ENCODE data around the gene TTC33.

DNA sequence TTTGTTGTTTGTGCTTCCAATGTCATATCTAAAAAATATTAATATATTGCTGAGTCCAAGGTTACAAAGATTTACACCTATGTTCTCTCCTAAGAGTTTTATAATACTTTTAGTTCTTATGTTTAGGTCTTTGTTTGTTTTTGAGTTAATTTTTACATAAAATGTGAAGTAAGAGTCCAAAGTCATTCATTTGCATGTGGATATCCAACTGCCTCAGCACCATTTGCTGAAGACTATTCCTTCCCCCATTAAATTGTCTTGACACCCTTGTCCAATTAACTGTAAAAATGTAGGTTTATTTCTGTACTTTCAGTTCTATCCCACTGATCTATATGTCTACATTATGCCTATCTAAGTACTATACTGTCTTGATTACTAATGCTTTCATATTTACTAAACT lies 35.7 kb downstream of the TTC33 start:
- TF ChIP-seq CTCF (IDR thresholded peaks at IDR 0.05; ENCODE audit: insufficient read depth, low read length, poor library complexity, severe bottlenecking) (no peak), EZH2phosphoT487 (conservative IDR thresholded peaks at IDR 0.05; ENCODE audit: low read length) (no peak)

All from SU-DHL-6 (cell line).